ENCODE data around the gene MCAM. TPM values are rescaled to one million over a fixed set of nuclear protein-coding genes. Genes with fewer than 3 reads are reported as not detected.
A peak's percentile ranks its signal among the peaks of the same experiment; 100 is the strongest.

MCAM gene
- total and polyA plus RNA-seq, 7 experiments from 2014 or later = 0.08 to 5.1 (median 0.60) TPM; not detected in 1

DNA sequence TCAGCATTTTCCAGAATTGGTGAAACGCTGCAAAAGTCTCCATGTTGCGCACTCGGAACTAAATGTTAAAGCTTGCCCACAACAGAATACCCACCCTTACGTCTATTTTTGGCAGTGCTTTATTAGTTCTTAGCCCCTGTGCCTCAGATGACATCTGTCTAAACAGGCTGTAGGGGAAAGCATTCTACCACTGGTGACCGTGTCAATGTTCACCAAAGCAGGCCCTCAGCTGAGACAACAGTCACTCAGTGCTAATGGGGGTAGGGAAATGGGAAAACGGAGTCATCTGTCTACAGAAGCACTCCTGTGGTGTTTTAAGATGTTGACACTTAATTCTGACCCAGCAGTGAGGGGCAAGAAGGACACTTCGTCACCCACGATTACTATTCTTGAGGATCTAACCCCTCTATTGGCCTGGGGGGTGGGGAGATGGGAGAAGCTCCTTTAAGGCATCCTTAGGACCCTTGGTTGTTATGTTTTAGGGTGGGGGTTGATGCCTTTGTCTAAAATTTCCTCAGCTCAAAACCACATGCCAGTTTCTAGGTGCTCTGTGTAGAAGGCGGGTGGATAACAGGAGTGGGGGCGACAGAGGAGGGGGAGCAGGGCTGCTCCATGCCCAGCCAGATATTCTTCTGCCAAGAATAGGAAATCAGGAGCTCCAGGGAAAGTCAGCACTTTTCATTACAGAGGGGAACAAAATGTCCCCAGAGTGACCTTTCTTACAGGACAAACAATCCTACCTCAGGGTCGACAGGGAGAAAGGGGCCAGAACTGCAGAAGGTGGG lies 45.2 kb upstream of the MCAM start:
- intact Hi-C loops (cut with micrococcal nuclease) = no loop called here
- H3K27me3 ChIP-seq (ENCODE audit: control insufficient read depth in 2 of 2, insufficient read depth in 2 of 2, low read length in 2 of 2) = peaks cover 5 to 15% of the 10 kb centered on the region in 2 donors
- Mint-ChIP-seq H3K9me3 (peaks cover 0 to 1% (median 0%) of the 10 kb centered on the region in 11 donors), H3K27ac (peak overlapping the region in 1 of 9 donors; percentile 67), H3K4me3 (peak overlapping the region in 7 of 10 donors; percentile 20 to 69 (median 43)), H3K4me1 (peaks cover 5 to 22% (median 11%) of the 10 kb centered on the region in 7 donors), H3K36me3 (peaks cover 0 to 6% (median 0%) of the 10 kb centered on the region in 5 donors), H3K27me3 (peaks cover 24 to 66% (median 35%) of the 10 kb centered on the region in 5 donors)
- no peaks in the 10 kb centered on the region for H3K36me3 ChIP-seq (ENCODE audit: control insufficient read depth in 2 of 3, insufficient read depth in 3 of 3, low read length in 3 of 3)
- H3K4me1 ChIP-seq (ENCODE audit: control insufficient read depth in 2 of 2, insufficient read depth in 2 of 2, low read length in 2 of 2) = no peaks in the 10 kb centered on the region
- H3K9me3 ChIP-seq (ENCODE audit: control insufficient read depth in 2 of 3, low read length in 3 of 3) = no peaks in the 10 kb centered on the region
- POLR2A ChIA-PET = no interaction called here
- ATAC-seq (no peak), DNase-seq (no peak)
- CTCF ChIA-PET = interaction anchor here (1.0 kb wide), 1 partner anchor 11 kb away, joined by 3 read pairs; no protein-coding TSS in a partner anchor
- no peak overlapping the region for H3K4me3 ChIP-seq (ENCODE audit: low read length)
- H3K27ac ChIP-seq (ENCODE audit: low read depth, low read length) = no peak overlapping the region

DNA sequence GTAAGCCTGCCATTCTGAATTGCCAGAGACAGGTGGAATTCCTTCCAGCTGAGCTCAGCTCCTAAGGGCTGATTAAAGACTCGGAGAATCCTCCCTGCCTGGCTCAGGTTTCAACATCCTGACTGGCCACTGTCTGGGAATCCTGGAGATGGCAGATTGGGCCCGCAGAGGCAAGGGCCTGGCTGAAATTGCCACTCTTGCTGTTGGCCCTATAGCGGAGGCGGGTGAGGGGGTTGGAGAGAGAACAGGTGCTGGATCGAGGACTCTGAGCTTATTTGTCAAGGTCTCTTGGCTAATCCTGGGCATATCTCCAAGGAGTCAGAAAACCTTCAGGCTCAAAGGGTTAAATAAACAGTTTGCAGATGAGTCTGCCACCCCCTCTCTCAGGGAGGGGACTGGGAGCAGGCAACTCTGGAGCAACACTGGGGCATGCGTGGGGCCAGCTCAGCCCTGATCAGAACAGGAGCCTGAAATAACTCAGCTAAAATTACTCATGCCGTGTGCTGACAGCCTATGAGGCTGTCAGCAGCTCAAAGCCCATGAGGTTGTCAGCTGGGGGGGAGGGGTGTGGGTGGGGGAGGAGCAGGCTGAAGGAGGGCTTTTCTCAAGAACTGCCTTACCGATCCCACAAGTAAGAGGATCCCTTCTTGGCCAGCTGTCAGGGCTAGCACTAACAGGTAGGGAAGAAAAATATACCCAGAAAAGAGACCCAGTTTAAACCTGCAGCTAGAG lies 44.3 kb upstream of the MCAM start:
- Histone ChIP-seq H3K9me3 (ENCODE audit: control insufficient read depth in 2 of 3, low read length in 3 of 3) (no peaks in the 10 kb centered on the region), H3K4me1 (ENCODE audit: control insufficient read depth in 2 of 2, insufficient read depth in 2 of 2, low read length in 2 of 2) (no peaks in the 10 kb centered on the region), H3K27ac (ENCODE audit: low read depth, low read length) (no peak overlapping the region), H3K4me3 (ENCODE audit: low read length) (no peak overlapping the region), H3K36me3 (ENCODE audit: control insufficient read depth in 2 of 3, insufficient read depth in 3 of 3, low read length in 3 of 3) (no peaks in the 10 kb centered on the region), H3K27me3 (ENCODE audit: control insufficient read depth in 2 of 2, insufficient read depth in 2 of 2, low read length in 2 of 2) (peaks cover 5 to 15% of the 10 kb centered on the region in 2 donors)
- Mint-ChIP-seq H3K36me3 (peaks cover 0 to under 1% (median 0%) of the 10 kb centered on the region in 5 donors), H3K4me3 (no peak overlapping the region), H3K27me3 (peaks cover 16 to 59% (median 31%) of the 10 kb centered on the region in 5 donors), H3K4me1 (peaks cover 5 to 28% (median 14%) of the 10 kb centered on the region in 7 donors), H3K9me3 (peaks cover 0 to 1% (median 0%) of the 10 kb centered on the region in 11 donors), H3K27ac (no peak overlapping the region)
- intact Hi-C loops (cut with micrococcal nuclease) = no loop called here
- DNase-seq (no peak), ATAC-seq (no peak)
- ChIA-PET CTCF (interaction anchor here (0.6 to 1.0 kb wide), 2 partner anchors 12 to 32 kb away, joined by 3 to 4 read pairs; no protein-coding TSS in a partner anchor), POLR2A (no interaction called here)

DNA sequence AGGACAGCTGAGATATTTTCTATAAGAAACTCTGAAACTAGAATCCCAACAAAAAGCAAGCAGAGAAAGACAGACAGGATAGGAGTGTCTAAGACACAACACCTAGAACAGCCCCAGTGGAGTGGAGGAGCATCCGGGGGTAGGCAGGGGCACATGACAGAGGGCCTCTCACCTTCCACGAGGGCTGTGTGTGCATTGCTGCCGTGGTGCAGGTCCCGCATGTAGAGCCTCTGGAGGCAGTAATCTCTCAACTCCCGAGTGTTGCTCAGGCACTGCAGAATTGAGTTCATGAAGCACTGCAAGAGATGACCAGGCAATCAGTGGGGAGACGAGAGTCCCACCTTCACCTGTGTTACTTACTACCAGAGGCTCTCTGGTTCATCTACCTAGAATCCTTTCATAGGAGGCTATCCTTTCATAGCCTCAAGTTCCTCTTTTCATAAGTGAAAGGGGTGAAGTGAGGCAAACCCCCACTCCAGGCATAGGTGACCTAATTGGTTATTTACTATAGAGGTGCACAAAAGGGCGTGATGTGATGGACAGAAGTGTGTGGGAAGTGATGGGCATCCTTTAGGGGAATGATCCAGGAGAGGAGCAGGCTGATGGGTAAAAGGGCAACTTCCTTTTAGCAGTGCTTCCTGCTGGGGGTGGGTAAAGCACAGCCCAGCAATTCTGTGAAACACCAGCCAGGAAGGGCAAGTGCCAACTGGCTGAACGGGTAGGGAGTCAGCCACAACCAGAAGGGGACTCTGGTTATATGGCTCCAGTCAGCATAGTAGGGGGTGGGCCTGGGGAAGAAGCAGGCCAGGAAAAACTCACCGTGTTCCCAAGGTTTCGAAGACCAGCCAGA lies 42.7 kb upstream of the MCAM start:
- POLR2A ChIA-PET = no interaction called here
- Mint-ChIP-seq H3K4me1 (peaks cover 3 to 28% (median 10%) of the 10 kb centered on the region in 7 donors), H3K27me3 (peaks cover 8 to 56% (median 26%) of the 10 kb centered on the region in 5 donors), H3K36me3 (no peaks in the 10 kb centered on the region), H3K9me3 (no peaks in the 10 kb centered on the region), H3K27ac (no peak overlapping the region), H3K4me3 (no peak overlapping the region)
- intact Hi-C loops (cut with micrococcal nuclease) = no loop called here
- Histone ChIP-seq H3K27me3 (ENCODE audit: control insufficient read depth in 2 of 2, insufficient read depth in 2 of 2, low read length in 2 of 2) (peaks cover 2 to 4% of the 10 kb centered on the region in 2 donors), H3K4me1 (ENCODE audit: control insufficient read depth in 2 of 2, insufficient read depth in 2 of 2, low read length in 2 of 2) (no peaks in the 10 kb centered on the region), H3K36me3 (ENCODE audit: control insufficient read depth in 2 of 3, insufficient read depth in 3 of 3, low read length in 3 of 3) (no peaks in the 10 kb centered on the region), H3K9me3 (ENCODE audit: control insufficient read depth in 2 of 3, low read length in 3 of 3) (no peaks in the 10 kb centered on the region), H3K4me3 (ENCODE audit: low read length) (no peak overlapping the region), H3K27ac (ENCODE audit: low read depth, low read length) (no peak overlapping the region)
- ATAC-seq (no peak), DNase-seq (no peak)
- CTCF ChIA-PET = interaction anchor here (1.4 kb wide), 1 partner anchor 21 kb away, joined by 5 read pairs; no protein-coding TSS in a partner anchor

DNA sequence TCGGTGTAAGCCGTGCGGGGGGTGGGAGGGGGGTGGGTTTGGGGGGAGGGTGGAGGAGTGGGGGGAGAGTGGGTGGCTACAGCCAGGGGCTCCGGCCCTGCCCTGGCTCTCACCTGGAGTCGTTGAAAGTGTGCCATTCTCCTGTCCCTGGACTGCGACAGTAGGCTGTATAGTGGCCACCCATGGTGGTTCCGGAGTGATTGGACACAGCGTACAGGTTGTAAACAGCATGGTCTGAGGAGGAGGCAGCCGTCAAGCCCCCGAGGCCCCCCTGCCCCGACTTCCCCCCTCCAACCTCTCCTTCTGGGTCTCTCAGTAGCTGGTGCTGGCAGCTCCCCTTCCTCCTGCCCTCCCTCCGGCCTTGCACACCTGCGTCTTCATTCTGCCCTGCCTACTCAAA lies 40.1 kb upstream of the MCAM start:
- H3K4me1 ChIP-seq (ENCODE audit: control insufficient read depth in 2 of 2, insufficient read depth in 2 of 2, low read length in 2 of 2) = no peaks in the 10 kb centered on the region
- intact Hi-C loops (cut with micrococcal nuclease) = loop anchor here (2.0 kb wide), 1 partner anchor 18 kb away; no protein-coding TSS in a partner anchor
- H3K9me3 ChIP-seq (ENCODE audit: control insufficient read depth in 2 of 3, low read length in 3 of 3) = no peaks in the 10 kb centered on the region
- Mint-ChIP-seq H3K36me3 (no peaks in the 10 kb centered on the region), H3K4me1 (peaks cover 0 to 16% (median 5%) of the 10 kb centered on the region in 7 donors), H3K4me3 (peak overlapping the region in 9 of 10 donors; percentile 52 to 95 (median 81)), H3K27ac (peak overlapping the region in 2 of 9 donors; percentile 64 to 85), H3K27me3 (peaks cover 10 to 56% (median 25%) of the 10 kb centered on the region in 5 donors), H3K9me3 (no peaks in the 10 kb centered on the region)
- H3K27ac ChIP-seq (ENCODE audit: low read depth, low read length) = no peak overlapping the region
- DNase-seq = no peak
- no peaks in the 10 kb centered on the region for H3K27me3 ChIP-seq (ENCODE audit: control insufficient read depth in 2 of 2, insufficient read depth in 2 of 2, low read length in 2 of 2)
- no peak for ATAC-seq
- CTCF ChIA-PET = interaction anchor here (0.5 to 3.2 kb wide), 8 partner anchors 11 to 119 kb away, joined by 3 to 34 read pairs (median 9); partner anchors contain the start of gene USP2
- H3K36me3 ChIP-seq (ENCODE audit: control insufficient read depth in 2 of 3, insufficient read depth in 3 of 3, low read length in 3 of 3) = no peaks in the 10 kb centered on the region
- peak overlapping the region; percentile 82 for H3K4me3 ChIP-seq (ENCODE audit: low read length)
- POLR2A ChIA-PET = interaction anchor here (1.4 to 2.4 kb wide), 2 partner anchors 24 to 117 kb away, joined by 4 to 6 read pairs; partner anchors contain the start of gene USP2

DNA sequence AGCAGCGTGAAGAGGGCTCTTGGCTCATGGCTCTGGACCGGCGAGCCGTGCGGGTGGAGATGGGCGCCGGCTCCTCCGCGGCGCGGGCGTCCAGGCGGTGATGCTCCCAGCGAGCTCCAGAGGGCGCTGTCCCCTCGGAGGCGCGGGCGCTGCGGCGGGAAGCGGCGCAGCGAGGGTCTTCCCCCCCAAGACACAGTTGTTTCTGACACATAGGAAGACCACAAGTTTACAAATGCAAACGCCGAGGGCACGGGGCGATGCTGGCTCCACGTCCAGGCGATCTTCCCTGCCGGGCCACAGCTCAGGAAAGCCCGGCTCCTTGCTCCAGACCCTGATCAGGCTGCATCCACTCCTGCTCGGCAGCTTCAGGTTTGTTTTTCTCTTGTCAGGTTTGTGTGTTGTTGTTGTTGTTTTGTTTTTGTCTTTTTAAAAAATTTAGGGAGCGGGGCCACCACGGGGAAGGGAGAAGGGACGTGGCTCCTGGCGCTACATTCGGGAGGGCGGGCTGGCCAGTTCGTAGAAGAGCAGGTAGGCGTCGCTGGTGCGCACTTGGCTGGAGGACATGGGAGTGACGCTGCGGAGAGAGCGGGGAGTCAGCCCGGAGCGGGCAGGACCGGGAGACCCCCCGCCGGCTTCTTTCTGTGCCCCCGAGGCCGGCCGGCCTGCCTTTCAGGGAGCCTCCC lies 39.6 kb upstream of the MCAM start:
- peak; percentile 49 to 82 (median 70) for DNase-seq
- Mint-ChIP-seq H3K4me3 (peak overlapping the region; percentile 81 to 96 (median 93)), H3K4me1 (peaks cover 0 to 16% (median 5%) of the 10 kb centered on the region in 7 donors), H3K27ac (peak overlapping the region in 7 of 9 donors; percentile 38 to 93 (median 68)), H3K27me3 (peaks cover 12 to 59% (median 29%) of the 10 kb centered on the region in 5 donors), H3K36me3 (no peaks in the 10 kb centered on the region), H3K9me3 (no peaks in the 10 kb centered on the region)
- Histone ChIP-seq H3K27ac (ENCODE audit: low read depth, low read length) (peak overlapping the region; percentile 48), H3K36me3 (ENCODE audit: control insufficient read depth in 2 of 3, insufficient read depth in 3 of 3, low read length in 3 of 3) (no peaks in the 10 kb centered on the region), H3K9me3 (ENCODE audit: control insufficient read depth in 2 of 3, low read length in 3 of 3) (no peaks in the 10 kb centered on the region), H3K4me1 (ENCODE audit: control insufficient read depth in 2 of 2, insufficient read depth in 2 of 2, low read length in 2 of 2) (no peaks in the 10 kb centered on the region), H3K27me3 (ENCODE audit: control insufficient read depth in 2 of 2, insufficient read depth in 2 of 2, low read length in 2 of 2) (no peaks in the 10 kb centered on the region), H3K4me3 (ENCODE audit: low read length) (peak overlapping the region; percentile 82)
- ATAC-seq = peak; percentile 94
- POLR2A ChIA-PET = interaction anchor here (0.8 to 2.4 kb wide), 4 partner anchors 17 to 118 kb away, joined by 4 to 6 read pairs (median 5); partner anchors contain the start of gene USP2
- intact Hi-C loops (cut with micrococcal nuclease) = loop anchor here (1.0 to 2.0 kb wide), 6 partner anchors 8 to 373 kb away; partner anchors contain the start of genes NECTIN1 (in 2 of the 2) and USP2 (in 2 of the 2)
- CTCF ChIA-PET = interaction anchor here (0.5 to 3.2 kb wide), 15 partner anchors 8 to 830 kb away, joined by 3 to 34 read pairs (median 5); partner anchors contain the start of genes CBL and USP2

Measured in naive thymus-derived CD4-positive, alpha-beta T cell (primary cell).